GM20000 (cell line): Measurements from ENCODE around the gene PAM.

ENCODE experiments used
- DNase-seq: peaks from one replicate; pipeline ENCODE4 v3.0.0; 2012; ENCODE audit warnings: low spot score
- CTCF ChIP-seq: IDR thresholded peaks from 2 replicates; pipeline ENCODE4 v1.5.1; 2012; ENCODE audit warnings: mild to moderate bottlenecking, control low read depth; ENCODE audit errors: extremely low read depth, missing control alignments

The PAM gene

DNA sequence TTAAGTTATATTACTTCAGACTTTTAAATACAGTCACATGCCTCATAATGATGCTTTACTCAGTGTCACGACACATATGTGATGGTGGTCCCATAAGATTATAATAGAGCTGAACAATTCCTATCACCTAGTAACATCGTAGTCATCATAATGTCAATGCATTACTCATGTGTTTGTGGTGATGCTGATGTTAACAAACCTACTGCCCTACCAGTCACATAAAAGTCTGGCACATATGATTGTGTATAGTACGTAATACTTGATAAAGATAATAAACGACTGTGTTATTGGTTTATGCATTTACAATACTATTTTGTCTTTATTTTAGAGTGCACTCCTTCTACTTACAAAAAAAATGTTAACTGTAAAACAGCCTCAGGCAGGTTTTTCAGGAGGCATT lies 103.7 kb downstream of the PAM start:
- no peak for TF ChIP-seq CTCF

DNA sequence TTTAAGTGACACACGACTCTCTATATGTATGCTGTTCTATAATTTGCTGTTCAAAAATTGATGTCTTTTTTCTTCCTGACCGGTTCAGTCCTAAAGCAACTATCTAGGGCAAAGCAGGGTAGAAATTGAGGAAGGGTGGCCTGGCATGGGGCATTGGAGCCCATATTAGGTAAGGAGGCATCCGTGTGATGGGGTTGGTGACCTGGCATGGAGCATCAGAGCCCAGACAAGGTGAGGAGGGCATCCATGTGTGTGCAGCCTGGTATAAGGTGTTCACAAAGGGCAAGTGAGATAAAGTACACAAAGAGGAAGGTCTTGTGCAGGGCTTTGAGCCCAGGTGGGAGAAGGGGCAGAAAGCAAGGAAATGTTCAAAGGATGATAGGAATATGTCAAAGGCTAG lies 104.9 kb downstream of the PAM start:
- no peak for DNase-seq
- no peak for TF ChIP-seq CTCF

More for the DNA sequence above, 103.7 kb downstream of the PAM start:
- DNase-seq = no peak

DNA sequence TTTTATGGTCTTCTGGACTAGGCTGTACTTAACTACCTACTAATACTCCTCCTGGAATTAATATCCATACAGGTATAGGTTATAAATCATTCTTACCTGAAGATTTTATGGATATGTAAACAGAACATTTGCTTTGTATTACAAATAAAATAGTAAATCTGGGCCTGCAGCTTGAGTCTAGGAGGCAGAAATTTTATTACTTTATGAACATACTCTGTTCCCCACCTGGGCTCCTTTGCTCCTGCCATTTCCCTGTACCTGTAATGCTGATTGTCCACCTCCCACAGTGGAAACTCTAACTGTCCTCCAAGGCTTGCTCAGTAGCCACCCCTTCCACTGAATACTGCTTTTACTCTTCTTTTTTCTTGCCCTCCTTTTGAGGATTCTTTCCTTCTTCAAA lies 108.0 kb downstream of the PAM start:
- DNase-seq = no peak
- no peak for TF ChIP-seq CTCF

DNA sequence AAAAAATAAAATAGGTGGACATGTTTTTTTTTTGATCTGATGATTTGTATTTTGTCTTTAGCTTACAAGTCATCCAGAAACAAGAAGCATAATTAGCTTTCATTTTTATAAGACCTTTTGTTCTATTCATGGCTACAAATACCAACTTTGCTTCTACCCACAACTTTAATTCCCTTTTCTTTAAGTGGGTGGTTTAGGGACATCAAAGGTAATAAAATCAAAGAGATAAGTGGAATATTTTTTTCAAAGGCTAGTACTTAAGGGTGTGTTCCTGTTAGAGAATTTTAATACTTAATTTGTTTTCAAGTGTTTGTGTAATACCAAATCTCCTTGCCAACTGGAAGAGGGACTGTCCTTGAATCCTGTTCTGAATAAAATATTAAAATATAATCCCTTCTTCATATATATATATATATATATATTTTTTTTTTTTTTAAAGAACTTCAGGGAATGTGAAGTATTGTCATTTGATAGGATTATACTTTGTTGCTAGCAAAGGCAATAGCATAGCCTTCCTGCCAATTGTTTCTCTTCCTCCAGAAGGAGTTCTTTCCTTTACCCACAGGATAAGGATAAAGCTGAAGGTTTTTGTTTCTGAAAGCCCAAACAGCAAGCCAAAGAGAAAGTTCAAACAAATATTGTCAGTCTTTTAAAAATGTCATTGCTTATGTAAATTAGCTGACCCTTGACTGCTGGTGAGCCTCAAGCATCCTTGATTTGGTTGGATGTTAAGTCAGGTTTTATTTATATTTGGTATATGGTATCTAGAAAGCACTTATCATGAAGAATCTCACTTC lies 108.9 kb downstream of the PAM start:
- no peak for TF ChIP-seq CTCF
- DNase-seq = no peak

- no peak for TF ChIP-seq CTCF
- no peak for DNase-seq
Measured at GRCh38 chr5:102865171-102865509, 110.0 kb downstream of the PAM start.

DNA sequence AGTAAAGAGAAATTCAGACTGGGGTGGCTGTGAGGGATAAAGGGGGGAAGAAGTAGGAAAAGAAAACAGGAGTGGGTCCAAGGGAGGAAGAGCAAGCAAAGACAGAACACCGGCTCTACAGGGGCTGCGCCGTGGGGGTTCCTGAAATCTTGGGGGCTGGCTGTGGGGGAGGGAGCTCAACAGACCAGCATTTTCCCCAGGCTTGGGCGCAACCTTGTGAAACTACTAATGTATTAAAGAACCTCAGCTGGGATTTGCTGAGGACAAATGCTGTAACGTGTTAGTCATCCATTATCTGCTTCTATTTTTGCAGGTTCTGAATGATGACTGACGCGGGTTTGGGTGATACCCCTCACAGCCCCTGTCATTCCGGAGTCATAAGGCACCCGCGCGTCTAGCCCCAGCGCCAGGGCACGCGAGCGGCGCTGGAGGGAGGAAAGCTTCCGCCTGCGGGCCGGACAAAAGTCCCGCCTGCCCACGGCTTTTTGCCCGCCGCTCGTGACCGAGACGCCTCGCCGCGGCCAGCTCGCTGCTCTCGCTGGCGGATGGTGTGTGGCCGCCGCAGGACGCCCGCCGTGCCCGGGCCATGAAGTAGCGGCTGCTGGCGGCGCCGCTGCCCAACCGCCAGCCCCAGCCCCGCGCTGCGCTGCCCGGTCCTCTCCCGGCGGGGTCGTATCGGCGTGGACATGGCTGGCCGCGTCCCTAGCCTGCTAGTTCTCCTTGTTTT lies 110.6 kb downstream of the PAM start:
- no peak for TF ChIP-seq CTCF

GRCh38 chr5:102866237-102866600 lies 111.1 kb downstream of the PAM start:
- DNase-seq = no peak
- TF ChIP-seq CTCF = no peak

More for the DNA sequence above, 110.6 kb downstream of the PAM start:
- DNase-seq = peak; percentile 61
